Vagina (tissue), 2 donors: ENCODE results near the gene HTT-AS. TPM values are rescaled to one million over a fixed set of nuclear protein-coding genes. Genes with fewer than 3 reads are reported as not detected.

Source experiments
- DNase-seq, 2 donors: peaks; one replicate each; pipeline ENCODE4 v3.0.0-alpha.2; 2017; ENCODE audit errors: extremely low spot score in 2 of 2
- H3K27ac ChIP-seq: fragments of 200-600 bp; sonication (generic); one replicate; pipeline ENCODE4 v1.5.1; 2019
- H3K27me3 ChIP-seq: fragments of 200-600 bp; sonication (generic); one replicate; pipeline ENCODE4 v1.5.1; 2019
- H3K36me3 ChIP-seq, 2 donors: fragments of 200-600 bp; sonication (generic); one replicate each; pipeline ENCODE4 v1.5.1; 2017 to 2019
- H3K4me1 ChIP-seq: fragments of 200-600 bp; sonication (generic); one replicate; pipeline ENCODE4 v1.5.1; 2019
- H3K4me3 ChIP-seq, 2 donors: fragments of 200-600 bp; sonication (generic); 1 replicate in 1 of 2; 2 replicates in 1 of 2; pipeline ENCODE4 v1.5.1; 2016 to 2019
- H3K9me3 ChIP-seq: fragments of 200-600 bp; sonication (generic); one replicate; pipeline ENCODE4 v1.5.1; 2019
- CTCF ChIP-seq, 3 experiments: fragments of 450-650 bp in 2 of 3; fragments of 200-600 bp in 1 of 3; sonication (generic) in 1 of 3; IDR thresholded peaks; one replicate each; pipeline ENCODE4 v1.5.1; 2017 to 2019; ENCODE audit warnings: antibody characterized with exemption in 3 of 3, mild to moderate bottlenecking in 2 of 3, moderate library complexity in 2 of 3
- POLR2A ChIP-seq, 2 donors: fragments of 450-650 bp; IDR thresholded peaks; one replicate each; pipeline ENCODE4 v1.6.1; 2017; ENCODE audit warnings: antibody characterized with exemption in 2 of 2, mild to moderate bottlenecking in 2 of 2, moderate library complexity in 2 of 2
- POLR2AphosphoS5 ChIP-seq, 2 donors: sonication (generic); formaldehyde crosslinking; IDR thresholded peaks; one replicate each; pipeline ENCODE4 v1.9.0; 2017; ENCODE audit warnings: antibody characterized with exemption in 2 of 2, mild to moderate bottlenecking in 2 of 2, low read depth in 1 of 2; ENCODE audit not compliant: insufficient read depth in 1 of 2
- intact Hi-C: fragments of 100-400 bp; cut with DNase I; formaldehyde crosslinking; loops from one replicate; pipeline ENCODE4 v1.15.1; 2023
- total RNA-seq: library from RNA; depleted of rRNA; stranded (reverse); fragments of >200 nt; gene quantifications from one replicate; pipeline ENCODE4 v1.2.3, GENCODE V29; 2016

HTT-AS gene
- total RNA-seq, 1 donor from 2014 or later, result not detected

GRCh38 chr4:3091464-3091863 is 17.1 kb upstream of the HTT-AS start:
- peaks cover 0 to 28% of the 10 kb centered on the region in 2 donors for H3K36me3 ChIP-seq
- H3K4me1 ChIP-seq, result no peaks in the 10 kb centered on the region
- TF ChIP-seq POLR2A (IDR thresholded peaks at IDR 0.05), result no peak
- no peak for TF ChIP-seq POLR2AphosphoS5 (IDR thresholded peaks at IDR 0.05; ENCODE audit: insufficient read depth in 1 of 2, low read depth in 1 of 2)
- no peak for TF ChIP-seq CTCF (IDR thresholded peaks at IDR 0.05)
- no peaks in the 10 kb centered on the region for H3K9me3 ChIP-seq
- intact Hi-C loops, result no loop called here
- H3K27me3 ChIP-seq, result no peaks in the 10 kb centered on the region
- DNase-seq, result no peak
- no peak overlapping the region for H3K4me3 ChIP-seq
- H3K27ac ChIP-seq, result no peak overlapping the region

- no peak for DNase-seq
- no peak for TF ChIP-seq POLR2AphosphoS5 (IDR thresholded peaks at IDR 0.05; ENCODE audit: insufficient read depth in 1 of 2, low read depth in 1 of 2)
- TF ChIP-seq CTCF (IDR thresholded peaks at IDR 0.05), result no peak
- no peak for TF ChIP-seq POLR2A (IDR thresholded peaks at IDR 0.05)
These were observed 12.9 kb upstream of the HTT-AS start for GRCh38 chr4:3087115-3087797.

GRCh38 chr4:3085948-3086670 is 11.8 kb upstream of the HTT-AS start:
- TF ChIP-seq POLR2AphosphoS5 (IDR thresholded peaks at IDR 0.05; ENCODE audit: insufficient read depth in 1 of 2, low read depth in 1 of 2), result no peak
- TF ChIP-seq CTCF (IDR thresholded peaks at IDR 0.05), result no peak
- TF ChIP-seq POLR2A (IDR thresholded peaks at IDR 0.05), result no peak
- H3K36me3 ChIP-seq, result peaks cover 0 to 14% of the 10 kb centered on the region in 2 donors
- intact Hi-C loops, result no loop called here
- no peak overlapping the region for H3K27ac ChIP-seq
- H3K4me1 ChIP-seq, result no peaks in the 10 kb centered on the region
- no peak overlapping the region for H3K4me3 ChIP-seq
- no peak for DNase-seq
- no peaks in the 10 kb centered on the region for H3K9me3 ChIP-seq
- no peaks in the 10 kb centered on the region for H3K27me3 ChIP-seq

More at GRCh38 chr4:3087115-3087797, 12.9 kb upstream of the HTT-AS start:
- Histone ChIP-seq H3K36me3 (peaks cover 0 to 23% of the 10 kb centered on the region in 2 donors), H3K27me3 (no peaks in the 10 kb centered on the region), H3K4me3 (no peak overlapping the region), H3K27ac (no peak overlapping the region), H3K4me1 (no peaks in the 10 kb centered on the region), H3K9me3 (no peaks in the 10 kb centered on the region)
- intact Hi-C loops, result no loop called here

- intact Hi-C loops, result no loop called here
- TF ChIP-seq POLR2AphosphoS5 (IDR thresholded peaks at IDR 0.05; ENCODE audit: insufficient read depth in 1 of 2, low read depth in 1 of 2) (no peak), POLR2A (IDR thresholded peaks at IDR 0.05) (no peak), CTCF (IDR thresholded peaks at IDR 0.05) (no peak)
- Histone ChIP-seq H3K4me3 (no peak overlapping the region), H3K27ac (no peak overlapping the region), H3K36me3 (peaks cover 0 to 10% of the 10 kb centered on the region in 2 donors), H3K27me3 (no peaks in the 10 kb centered on the region), H3K9me3 (no peaks in the 10 kb centered on the region), H3K4me1 (no peaks in the 10 kb centered on the region)
- DNase-seq, result no peak
These were observed 9.4 kb upstream of the HTT-AS start for GRCh38 chr4:3083732-3084131.
